Tibial nerve (tissue), 4 donors: Measurements from ENCODE around the gene STK10. TPM values are rescaled to one million over a fixed set of nuclear protein-coding genes. Genes with fewer than 3 reads are reported as not detected.
A peak's percentile ranks its signal among the peaks of the same experiment; 100 is the strongest.

Experiments
- DNase-seq, 2 donors: peaks; one replicate each; pipeline ENCODE4 v3.0.0-alpha.2; 2019; ENCODE audit warnings: low spot score in 2 of 2
- H3K27ac ChIP-seq, 4 donors: fragments of 200-600 bp; sonication (generic) in 3 of 4; one replicate each; pipeline ENCODE4 v1.5.1; 2017 to 2019; ENCODE audit warnings: mild to moderate bottlenecking in 1 of 4
- H3K27me3 ChIP-seq, 2 donors: fragments of 200-600 bp; sonication (generic) in 1 of 2; one replicate each; pipeline versions ENCODE4 v1.5.1 to v1.6.0; 2017 to 2019
- H3K36me3 ChIP-seq, 3 donors: fragments of 200-600 bp; sonication (generic); one replicate each; pipeline ENCODE4 v1.5.1; 2018 to 2019
- H3K4me1 ChIP-seq, 4 donors: fragments of 200-600 bp; sonication (generic) in 3 of 4; one replicate each; pipeline ENCODE4 v1.5.1; 2017 to 2019
- H3K4me3 ChIP-seq, 4 donors: fragments of 200-600 bp; sonication (generic) in 3 of 4; one replicate each; pipeline ENCODE4 v1.5.1; 2017 to 2019; ENCODE audit warnings: mild to moderate bottlenecking in 1 of 4, moderate library complexity in 1 of 4
- H3K9me3 ChIP-seq, 4 donors: fragments of 200-600 bp; sonication (generic) in 3 of 4; one replicate each; pipeline ENCODE4 v1.5.1; 2017 to 2019
- EP300 ChIP-seq, 2 donors: sonication (generic); formaldehyde crosslinking; IDR thresholded peaks; one replicate each; pipeline ENCODE4 v1.6.1; 2017; ENCODE audit warnings: antibody characterized with exemption in 2 of 2, mild to moderate bottlenecking in 1 of 2
- POLR2A ChIP-seq, 2 donors: fragments of 450-650 bp; IDR thresholded peaks; one replicate each; pipeline ENCODE4 v1.6.1; 2017; ENCODE audit warnings: antibody characterized with exemption in 2 of 2, mild to moderate bottlenecking in 2 of 2, moderate library complexity in 2 of 2
- WGBS, 2 donors: methylation state at CpG; one replicate each; pipeline ENCODE4 v1.1.5; 2018; 5-methylcytosine and 5-hydroxymethylcytosine counted together
- total RNA-seq, 4 donors: library from RNA; depleted of rRNA; stranded (reverse); fragments of >200 nt; gene quantifications; one replicate each; pipeline ENCODE4 v1.1.0, GENCODE V29; 2016
- TF ChIP-seq, protein P1 (sequence below), 5 experiments: fragments of 200-600 bp in 3 of 5; fragments of 450-650 bp in 2 of 5; sonication (generic) in 3 of 5; IDR thresholded peaks; one replicate each; pipeline ENCODE4 v1.5.1; 2016 to 2019; ENCODE audit warnings: antibody characterized with exemption in 5 of 5, mild to moderate bottlenecking in 3 of 5, moderate library complexity in 2 of 5

The STK10 gene
- total RNA-seq, 4 donors from 2014 or later = 35.4 to 75.6 (median 48.0) TPM

DNA sequence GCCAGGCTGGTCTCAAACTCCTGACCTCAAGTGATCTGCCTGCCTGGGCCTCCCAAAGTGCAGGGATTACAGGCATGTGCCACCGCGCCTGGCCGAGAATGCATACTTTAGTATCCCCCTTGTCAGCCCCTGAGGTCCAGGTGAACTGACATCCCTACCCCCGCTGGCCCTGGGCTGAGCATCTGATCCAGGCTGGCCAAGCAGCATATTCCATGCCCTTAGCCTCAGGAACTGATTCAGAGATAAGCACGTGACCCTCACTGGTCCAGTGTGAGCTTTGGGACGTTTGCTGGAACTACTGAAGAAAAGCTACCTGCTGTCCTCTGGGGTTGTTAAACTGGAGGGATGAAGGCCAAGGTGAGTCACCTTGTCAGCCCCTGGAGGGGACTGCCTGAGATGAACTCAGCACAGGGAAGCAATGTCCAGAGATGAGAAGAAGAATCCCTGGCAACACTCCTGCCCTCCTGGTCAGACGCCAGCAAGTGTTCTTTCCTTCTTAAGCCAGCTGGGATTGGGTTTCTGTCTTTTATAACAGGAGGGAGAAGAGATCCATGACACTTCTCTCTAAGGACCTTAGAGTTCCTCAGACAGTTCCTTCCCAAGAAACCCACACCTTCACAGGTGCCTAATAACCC, 122.5 kb downstream of the STK10 start:
- Histone ChIP-seq H3K4me1 (peaks cover 0 to 10% (median 0%) of the 10 kb centered on the region in 4 donors), H3K36me3 (peaks cover 0 to 53% (median 12%) of the 10 kb centered on the region in 3 donors), H3K9me3 (no peaks in the 10 kb centered on the region), H3K4me3 (no peak overlapping the region), H3K27ac (peak overlapping the region in 1 of 4 donors; percentile 20), H3K27me3 (no peaks in the 10 kb centered on the region)
- DNase-seq = no peak
- 83 to 93% methylated on average over 5 to 7 of the region's 7 CpGs for WGBS, 2 donors
- TF ChIP-seq POLR2A (IDR thresholded peaks at IDR 0.05) (no peak), EP300 (IDR thresholded peaks at IDR 0.05) (no peak)
- TF ChIP-seq, protein P1, sequence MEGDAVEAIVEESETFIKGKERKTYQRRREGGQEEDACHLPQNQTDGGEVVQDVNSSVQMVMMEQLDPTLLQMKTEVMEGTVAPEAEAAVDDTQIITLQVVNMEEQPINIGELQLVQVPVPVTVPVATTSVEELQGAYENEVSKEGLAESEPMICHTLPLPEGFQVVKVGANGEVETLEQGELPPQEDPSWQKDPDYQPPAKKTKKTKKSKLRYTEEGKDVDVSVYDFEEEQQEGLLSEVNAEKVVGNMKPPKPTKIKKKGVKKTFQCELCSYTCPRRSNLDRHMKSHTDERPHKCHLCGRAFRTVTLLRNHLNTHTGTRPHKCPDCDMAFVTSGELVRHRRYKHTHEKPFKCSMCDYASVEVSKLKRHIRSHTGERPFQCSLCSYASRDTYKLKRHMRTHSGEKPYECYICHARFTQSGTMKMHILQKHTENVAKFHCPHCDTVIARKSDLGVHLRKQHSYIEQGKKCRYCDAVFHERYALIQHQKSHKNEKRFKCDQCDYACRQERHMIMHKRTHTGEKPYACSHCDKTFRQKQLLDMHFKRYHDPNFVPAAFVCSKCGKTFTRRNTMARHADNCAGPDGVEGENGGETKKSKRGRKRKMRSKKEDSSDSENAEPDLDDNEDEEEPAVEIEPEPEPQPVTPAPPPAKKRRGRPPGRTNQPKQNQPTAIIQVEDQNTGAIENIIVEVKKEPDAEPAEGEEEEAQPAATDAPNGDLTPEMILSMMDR (IDR thresholded peaks at IDR 0.05) = no peak

GRCh38 chr5:172064766-172065165, 123.3 kb downstream of the STK10 start:
- Histone ChIP-seq H3K27ac (no peak overlapping the region), H3K4me3 (no peak overlapping the region), H3K36me3 (peaks cover 0 to 60% (median 12%) of the 10 kb centered on the region in 3 donors), H3K27me3 (no peaks in the 10 kb centered on the region), H3K4me1 (peaks cover 0 to 10% (median 0%) of the 10 kb centered on the region in 4 donors), H3K9me3 (no peaks in the 10 kb centered on the region)
- TF ChIP-seq, protein P1 (IDR thresholded peaks at IDR 0.05) = no peak
- TF ChIP-seq EP300 (IDR thresholded peaks at IDR 0.05) (no peak), POLR2A (IDR thresholded peaks at IDR 0.05) (no peak)
- 95 to 96% methylated on average over 9 of the region's 9 CpGs for WGBS, 2 donors
- no peak for DNase-seq

GRCh38 chr5:172064358-172064757, 123.7 kb downstream of the STK10 start:
- DNase-seq = no peak
- Histone ChIP-seq H3K36me3 (peaks cover 0 to 65% (median 12%) of the 10 kb centered on the region in 3 donors), H3K27ac (no peak overlapping the region), H3K4me1 (peaks cover 0 to 10% (median 0%) of the 10 kb centered on the region in 4 donors), H3K9me3 (no peaks in the 10 kb centered on the region), H3K27me3 (no peaks in the 10 kb centered on the region), H3K4me3 (no peak overlapping the region)
- 90 to 91% methylated on average over 5 of the region's 5 CpGs for WGBS, 2 donors
- TF ChIP-seq, protein P1 (IDR thresholded peaks at IDR 0.05) = no peak
- TF ChIP-seq EP300 (IDR thresholded peaks at IDR 0.05) = no peak
- no peak for TF ChIP-seq POLR2A (IDR thresholded peaks at IDR 0.05)

DNA sequence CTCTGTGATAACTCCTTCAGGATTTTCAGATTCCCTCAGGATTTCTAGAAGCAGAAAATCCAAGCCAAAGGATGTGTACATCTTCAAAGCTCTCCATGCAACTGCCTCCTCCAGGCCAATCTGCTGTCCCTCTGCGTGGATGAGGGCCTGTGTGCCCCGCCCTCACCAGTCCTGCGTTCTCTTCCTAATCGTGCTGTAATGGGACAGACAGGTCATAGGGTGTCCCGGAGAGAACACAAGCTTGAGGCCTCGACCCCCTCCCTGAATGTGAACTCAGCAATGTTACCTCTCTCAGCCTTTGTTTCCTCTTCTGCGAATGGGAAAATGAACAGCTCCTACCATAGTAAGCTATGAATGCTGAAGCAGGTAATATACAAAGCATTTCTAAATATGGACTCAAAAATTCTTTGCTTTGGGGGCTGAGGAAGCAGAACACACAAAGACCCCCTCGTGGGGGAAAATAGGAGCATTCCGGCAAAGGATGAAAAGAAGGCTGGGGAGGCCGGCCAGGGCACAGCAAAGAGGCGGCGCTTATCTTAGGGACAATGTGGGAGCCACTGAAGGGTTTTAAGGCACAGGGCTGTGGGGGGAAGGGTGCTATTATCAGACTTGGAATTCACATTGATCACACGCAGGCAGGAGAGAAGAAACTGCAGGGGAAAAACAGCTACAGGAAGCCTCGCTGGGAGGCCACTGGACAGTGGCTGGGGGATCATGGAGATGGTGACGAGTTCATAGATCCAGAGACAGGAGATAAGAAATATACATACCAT, 124.4 kb downstream of the STK10 start:
- no peak for DNase-seq
- H3K4me3 ChIP-seq = no peak overlapping the region
- H3K36me3 ChIP-seq = peaks cover 0 to 72% (median 12%) of the 10 kb centered on the region in 3 donors
- H3K4me1 ChIP-seq = peaks cover 0 to 10% (median 0%) of the 10 kb centered on the region in 4 donors
- 65 to 67% methylated on average over 15 of the region's 15 CpGs for WGBS, 2 donors
- H3K27ac ChIP-seq = no peak overlapping the region
- H3K27me3 ChIP-seq = no peaks in the 10 kb centered on the region
- H3K9me3 ChIP-seq = no peaks in the 10 kb centered on the region
- TF ChIP-seq POLR2A (IDR thresholded peaks at IDR 0.05) (no peak), EP300 (IDR thresholded peaks at IDR 0.05) (no peak)

- no peaks in the 10 kb centered on the region for H3K9me3 ChIP-seq
- peaks cover 0 to 98% (median 18%) of the 10 kb centered on the region in 3 donors for H3K36me3 ChIP-seq
- H3K27me3 ChIP-seq = no peaks in the 10 kb centered on the region
- WGBS, 2 donors = 70 to 71% methylated on average over 5 of the region's 5 CpGs
- TF ChIP-seq POLR2A (IDR thresholded peaks at IDR 0.05) (no peak), EP300 (IDR thresholded peaks at IDR 0.05) (no peak)
- TF ChIP-seq, protein P1 (IDR thresholded peaks at IDR 0.05) = peak in 4 of 5 experiments; percentile 36 to 53 (median 40)
- H3K4me1 ChIP-seq = no peaks in the 10 kb centered on the region
- no peak for DNase-seq
- no peak overlapping the region for H3K4me3 ChIP-seq
- H3K27ac ChIP-seq = no peak overlapping the region
Measured at GRCh38 chr5:172059661-172060100, 128.3 kb downstream of the STK10 start.
